HG03103 (cell line): Measurements from ENCODE around the gene KRTAP4-3.
"Not testable (repeated sequence)": the region's sequence is repeated elsewhere in the genome, so short reads cannot be mapped to it uniquely, and the experiment has no call there.

Experiments
- ATAC-seq: cut with Tn5 transposase; IDR thresholded peaks from one replicate; pipeline ENCODE4 v1.9.1; 2021; ENCODE audit warnings: low read depth; ENCODE audit not compliant: unreplicated experiment

The KRTAP4-3 gene

DNA sequence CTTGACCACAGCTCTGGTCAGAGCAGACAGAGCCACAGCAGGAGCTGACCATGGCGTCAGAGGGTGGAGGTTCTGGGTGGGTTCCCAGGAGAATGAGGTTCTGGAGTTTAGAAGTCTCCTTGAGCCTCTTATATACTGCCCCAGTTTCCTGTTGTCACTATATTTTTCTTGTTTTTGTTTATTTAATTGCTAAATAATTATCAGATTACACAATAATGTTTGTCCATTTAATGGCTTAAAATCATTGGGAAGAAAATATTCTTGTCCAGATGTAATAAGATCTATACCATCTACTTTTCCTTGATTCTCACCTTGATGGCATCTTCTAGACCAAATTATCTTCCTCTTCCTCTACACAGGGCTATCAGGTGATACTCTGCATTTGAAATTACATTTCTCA, at the start of gene KRTAP4-3:
TSS of gene KRTAP4-3 (minus strand) at position 101 of the 400 bp plus-strand sequence. CDS start at position 52, 49 bp downstream.
- no peak for ATAC-seq

DNA sequence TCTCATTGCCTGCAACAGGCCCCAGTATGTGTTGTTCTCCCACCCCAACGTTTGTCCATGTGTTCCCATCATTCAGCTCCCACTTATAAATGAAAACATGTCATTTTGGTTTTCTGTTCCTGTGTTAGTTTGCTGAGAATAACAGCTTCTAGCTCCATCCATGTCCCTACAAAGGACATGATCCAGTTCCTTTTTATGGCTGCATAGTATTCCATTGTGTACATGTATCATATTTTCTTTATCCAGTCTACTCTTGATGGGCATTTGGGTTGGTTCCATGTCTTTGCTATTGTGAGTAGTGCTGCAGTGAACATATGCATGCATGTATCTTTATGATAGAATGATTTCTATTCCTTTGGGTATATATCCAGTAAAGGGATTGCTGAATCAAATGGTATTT, 47.7 kb upstream of the KRTAP4-3 start:
- no peak for ATAC-seq

DNA sequence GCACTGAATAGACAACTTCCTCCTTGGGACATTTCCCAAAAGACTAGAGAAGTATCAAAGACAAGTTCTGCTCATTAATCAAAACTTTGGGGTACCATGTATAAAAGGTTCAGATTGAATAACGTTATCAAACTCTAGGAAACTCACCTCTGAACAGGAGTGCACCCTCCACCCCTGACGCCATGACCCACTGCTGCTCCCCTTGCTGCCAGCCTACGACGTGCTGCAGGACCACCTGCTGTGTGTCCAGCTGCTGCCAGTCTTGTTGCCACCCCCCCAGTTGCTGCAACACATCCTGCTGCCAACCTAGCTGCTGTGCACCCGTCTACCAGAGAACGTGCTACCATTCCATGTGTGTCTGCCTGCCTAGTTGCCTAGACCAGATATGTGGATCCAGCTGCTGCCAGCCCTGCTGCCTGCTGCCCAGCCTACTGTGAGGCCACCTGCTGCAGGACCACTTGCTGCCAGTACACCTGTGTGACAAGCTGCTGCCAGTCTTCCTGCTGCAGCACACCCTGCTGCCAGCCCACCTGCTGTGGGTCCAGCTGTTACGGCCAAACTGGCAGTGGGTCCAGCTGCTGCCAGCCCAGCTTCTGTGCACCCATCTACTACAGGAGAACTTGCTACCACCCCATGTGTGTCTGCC, 44.6 kb upstream of the KRTAP4-3 start:
- no peak for ATAC-seq

DNA sequence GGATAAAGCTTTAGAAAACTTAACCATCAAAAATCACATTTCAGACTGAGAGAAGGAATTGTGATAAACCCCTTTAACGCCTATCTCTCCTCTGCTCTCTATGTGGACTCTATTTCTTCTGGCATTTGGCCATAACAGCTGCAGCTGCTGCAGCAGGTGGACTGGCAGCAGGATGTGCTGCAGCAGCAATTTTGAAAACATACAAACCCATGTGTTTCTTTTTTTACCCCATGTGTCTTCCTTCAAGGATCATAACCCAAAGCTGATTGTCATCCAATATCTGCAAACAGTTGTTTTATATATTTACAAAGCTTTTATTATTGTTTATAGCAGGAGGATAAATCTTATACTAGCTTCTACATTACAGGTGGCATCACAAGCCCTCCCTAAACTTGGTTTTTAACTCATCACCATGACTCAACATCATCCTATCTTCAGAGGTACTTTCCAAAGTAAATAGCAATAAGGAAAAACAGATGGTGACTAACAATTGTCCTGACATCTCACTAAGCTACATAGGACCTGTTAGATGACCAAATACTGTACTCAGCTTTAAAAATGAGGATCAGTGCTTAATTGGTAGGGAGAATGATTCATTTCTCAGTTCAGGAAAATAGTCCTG, 43.9 kb upstream of the KRTAP4-3 start:
- no peak for ATAC-seq

DNA sequence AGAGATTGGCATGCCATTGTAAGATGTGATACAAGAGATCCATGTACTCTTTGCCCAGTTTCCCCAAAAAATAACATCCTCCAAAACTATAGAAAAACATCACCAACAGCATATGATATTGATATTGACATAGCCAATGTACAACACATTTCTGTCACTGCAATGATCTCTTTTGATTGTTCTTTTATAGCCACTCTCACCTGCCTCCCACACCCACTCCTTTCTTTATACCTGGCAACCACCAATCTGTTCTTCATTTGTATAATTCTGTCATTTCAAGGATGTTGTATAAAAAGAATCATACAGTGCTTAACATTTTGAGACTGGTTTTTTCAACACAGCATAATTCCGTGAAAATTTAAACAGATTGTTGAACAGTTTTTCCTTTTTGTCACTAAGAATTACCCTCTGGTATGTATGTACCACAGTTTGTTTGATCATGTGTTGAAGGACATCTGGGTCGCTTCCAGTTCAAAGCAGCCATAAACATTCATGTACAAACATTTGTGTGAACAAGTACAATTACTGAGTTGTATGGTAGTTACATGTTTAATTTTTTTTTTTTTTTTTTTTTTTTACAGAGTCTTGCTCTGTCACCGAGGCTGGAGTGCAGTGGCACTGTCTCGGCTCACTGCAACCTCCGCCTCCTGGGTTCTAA, 31.5 kb upstream of the KRTAP4-3 start:
- no peak for ATAC-seq

DNA sequence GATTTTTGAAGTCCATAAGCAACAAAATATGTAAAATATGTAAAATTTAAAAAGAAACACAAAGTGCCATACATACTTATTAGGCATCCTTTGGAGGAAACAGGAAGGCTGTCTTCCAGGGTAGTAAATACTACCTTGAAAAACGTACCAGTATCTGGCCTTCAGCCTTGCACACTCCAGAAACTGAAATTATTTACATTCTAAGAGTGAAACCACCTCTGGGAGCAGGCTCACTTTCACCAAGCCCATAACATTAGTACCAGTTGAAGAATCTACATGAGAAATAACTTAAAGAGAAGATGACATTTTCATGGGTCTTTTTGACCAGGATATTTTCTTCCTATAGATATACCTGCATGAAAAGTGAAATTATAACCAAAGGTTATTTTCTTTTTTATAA, 28.0 kb upstream of the KRTAP4-3 start:
- no peak for ATAC-seq

DNA sequence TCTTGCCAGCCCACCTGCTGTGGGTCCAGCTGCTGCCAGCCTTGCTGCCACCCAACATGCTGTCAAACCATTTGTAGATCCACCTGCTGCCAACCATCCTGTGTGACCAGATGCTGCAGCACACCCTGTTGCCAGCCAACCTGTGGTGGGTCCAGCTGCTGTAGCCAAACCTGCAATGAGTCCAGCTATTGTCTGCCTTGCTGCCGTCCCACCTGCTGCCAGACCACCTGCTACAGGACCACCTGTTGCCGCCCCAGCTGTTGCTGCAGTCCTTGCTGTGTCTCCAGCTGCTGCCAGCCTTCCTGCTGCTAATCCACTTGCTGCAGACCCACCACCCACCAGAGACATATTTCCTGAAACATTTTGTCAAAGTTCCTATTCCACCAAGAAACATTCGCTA, 22.3 kb upstream of the KRTAP4-3 start:
- no peak for ATAC-seq

DNA sequence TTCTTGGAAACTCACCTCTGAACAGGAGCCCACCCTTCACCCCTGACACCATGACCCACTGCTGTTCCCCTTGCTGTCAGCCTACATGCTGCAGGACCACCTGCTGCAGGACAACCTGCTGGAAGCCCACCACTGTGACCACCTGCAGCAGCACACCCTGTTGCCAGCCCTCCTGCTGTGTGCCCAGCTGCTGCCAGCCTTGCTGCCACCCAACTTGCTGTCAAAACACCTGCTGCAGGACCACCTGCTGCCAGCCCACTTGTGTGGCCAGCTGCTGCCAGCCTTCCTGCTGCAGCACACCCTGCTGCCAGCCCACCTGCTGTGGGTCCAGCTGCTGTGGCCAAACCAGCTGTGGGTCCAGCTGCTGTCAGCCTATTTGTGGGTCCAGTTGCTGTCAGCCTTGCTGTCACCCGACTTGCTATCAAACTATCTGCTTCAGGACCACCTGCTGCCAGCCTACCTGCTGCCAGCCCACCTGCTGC, 21.9 kb upstream of the KRTAP4-3 start, which contains the start of gene KRTAP9-1:
TSS of gene KRTAP9-1 (plus strand) at position 51 of the 482 bp plus-strand sequence. CDS start at position 51, 0 bp downstream.
- not testable (repeated sequence) for ATAC-seq

DNA sequence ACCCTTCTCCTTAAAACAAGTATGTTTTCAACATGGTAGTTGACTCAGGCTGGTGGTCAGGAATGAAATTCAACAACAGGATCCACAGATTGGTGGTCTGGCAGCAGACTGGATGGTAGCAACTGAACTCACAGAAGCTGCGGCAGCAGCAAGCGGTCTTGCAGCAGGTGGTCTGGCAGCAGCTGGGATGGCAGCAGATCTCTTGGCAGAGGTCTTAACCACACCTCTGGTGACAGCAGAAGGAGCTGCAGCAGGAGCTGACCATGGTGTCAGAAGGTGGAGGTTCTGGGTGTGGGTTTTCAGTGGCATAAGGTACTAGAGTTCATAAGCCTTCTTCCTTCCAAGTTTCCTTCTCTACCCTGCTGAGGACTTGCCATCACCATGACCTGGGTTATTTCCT, 18.9 kb upstream of the KRTAP4-3 start:
- ATAC-seq, result no peak

DNA sequence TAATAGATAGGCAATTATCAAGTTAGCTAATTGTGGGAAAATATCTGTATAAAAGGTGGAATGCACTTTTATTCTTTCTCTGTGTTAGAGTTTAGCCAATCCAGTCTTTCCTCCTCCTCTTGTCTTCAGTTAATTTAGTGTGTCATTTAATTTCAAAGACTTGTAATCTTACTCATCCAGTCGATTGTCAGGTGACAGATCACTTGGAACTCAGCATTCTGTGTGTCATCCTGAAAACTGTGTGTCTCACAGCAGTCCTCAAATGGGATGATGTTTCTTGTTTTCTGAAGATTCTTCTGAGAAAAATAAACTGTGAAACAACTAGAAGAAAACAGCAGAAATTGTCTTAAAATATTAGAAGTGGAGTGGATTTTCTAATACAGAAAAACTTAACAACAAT, 17.0 kb upstream of the KRTAP4-3 start:
- no peak for ATAC-seq

DNA sequence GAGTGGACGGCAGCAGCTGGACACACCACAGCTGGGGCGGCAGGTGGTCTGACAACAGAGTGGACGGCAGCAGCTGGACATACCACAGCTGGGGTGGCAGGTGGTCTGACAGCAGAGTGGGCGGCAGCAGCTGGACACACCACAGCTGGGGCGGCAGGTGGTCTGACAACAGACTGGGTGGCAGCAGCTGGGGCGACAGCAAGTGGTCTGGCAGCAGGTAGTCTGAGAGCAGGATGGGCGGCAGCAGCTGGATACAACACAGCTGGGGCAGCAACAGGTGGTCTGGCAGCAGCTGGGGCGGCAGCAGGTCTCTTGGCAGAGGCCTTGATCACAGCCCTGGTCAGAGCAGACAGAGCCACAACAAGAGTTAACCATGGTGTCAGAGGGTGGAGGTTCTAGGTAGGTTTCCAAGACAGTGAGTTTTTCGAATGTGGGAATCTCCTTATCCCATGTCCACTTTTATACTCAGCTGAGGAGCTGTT, 16.5 kb upstream of the KRTAP4-3 start, which contains the start of gene KRTAP4-1:
TSS of gene KRTAP4-1 (minus strand) at position 432 of the 482 bp plus-strand sequence. CDS start at position 375, 57 bp downstream.
- ATAC-seq, result no peak

DNA sequence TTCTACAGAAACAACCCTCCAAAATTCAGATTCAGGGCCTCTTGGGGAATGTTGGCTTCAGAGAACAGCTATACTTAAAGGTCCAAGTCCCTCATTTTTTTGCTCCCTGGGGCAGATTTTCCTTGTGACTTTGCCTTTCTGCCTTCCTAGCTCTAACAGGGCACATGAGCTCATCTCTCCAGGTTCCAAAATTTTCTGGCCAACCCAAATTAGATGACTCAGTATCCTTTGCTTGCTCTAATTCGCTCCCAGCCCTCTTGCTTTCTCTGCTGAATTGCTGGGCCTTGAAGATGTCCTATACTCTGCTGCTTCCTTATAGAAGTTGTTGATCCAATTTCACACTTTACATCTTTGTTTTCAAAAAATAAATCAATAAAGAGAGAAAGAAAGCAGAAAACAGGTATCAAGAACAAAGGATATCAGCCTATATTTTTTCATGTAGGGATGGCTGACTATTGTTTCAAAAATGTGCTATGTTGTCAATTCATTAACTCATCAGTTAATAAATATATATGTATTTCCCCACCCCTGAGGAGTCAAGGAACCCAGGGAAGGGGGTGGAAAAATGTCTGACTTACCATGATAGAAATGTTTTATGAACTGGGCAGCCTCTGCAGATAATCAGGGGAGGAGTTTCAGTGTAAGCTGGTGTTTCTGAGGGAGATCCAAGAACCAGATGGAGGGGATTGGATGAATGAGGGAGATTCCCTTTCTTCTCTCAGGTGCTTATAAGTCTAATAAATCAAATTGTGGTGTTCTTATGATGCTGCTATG, 11.0 kb upstream of the KRTAP4-3 start:
- no peak for ATAC-seq

DNA sequence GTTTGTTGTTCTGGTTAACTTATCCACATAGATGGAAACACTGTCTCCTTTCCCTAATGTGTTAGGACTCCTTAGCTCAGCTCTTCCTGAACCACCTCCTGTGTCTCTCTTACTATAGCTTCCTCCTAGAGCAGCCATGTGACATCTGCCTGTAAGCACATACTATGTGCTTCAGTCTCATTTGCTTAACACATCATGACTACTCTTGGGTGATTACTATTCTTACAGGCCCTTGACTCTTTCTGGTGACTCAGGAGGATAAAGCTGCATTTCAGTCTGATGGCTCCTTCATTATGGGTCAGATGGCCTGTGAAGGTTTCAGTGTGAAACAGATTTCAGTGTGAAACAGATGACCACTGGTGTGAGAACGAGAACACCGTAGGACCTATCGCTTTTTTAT, 10.3 kb upstream of the KRTAP4-3 start:
- no peak for ATAC-seq

DNA sequence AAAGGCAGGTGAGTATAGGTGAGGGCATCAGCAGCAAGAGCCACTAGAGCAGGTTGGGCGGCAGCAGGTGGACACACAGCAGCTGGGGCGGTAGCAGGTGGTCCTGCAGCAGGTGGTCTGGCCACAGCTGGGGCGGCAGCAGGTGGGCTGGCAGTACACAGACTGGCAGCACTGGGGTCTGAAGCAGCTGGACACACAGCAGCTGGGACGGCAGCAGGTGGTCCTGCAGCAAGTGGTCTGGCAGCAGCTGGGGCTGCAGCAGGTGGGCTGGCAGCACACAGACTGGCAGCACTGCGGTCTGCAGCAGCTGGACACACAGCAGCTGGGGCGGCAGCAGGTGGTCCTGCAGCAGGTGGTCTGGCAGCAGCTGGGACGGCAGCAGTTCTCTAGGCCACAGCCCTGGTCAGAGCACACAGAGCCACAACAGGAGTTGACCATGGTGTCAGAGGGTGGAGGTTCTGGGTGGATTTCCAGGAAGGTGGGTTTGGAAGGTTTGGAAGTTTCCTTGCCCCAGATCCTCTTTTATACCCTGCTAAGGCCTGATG, 9.8 kb upstream of the KRTAP4-3 start, which contains the start of gene KRTAP4-2:
TSS of gene KRTAP4-2 (minus strand) at position 495 of the 545 bp plus-strand sequence. CDS start at position 438, 57 bp downstream.
- no peak for ATAC-seq

DNA sequence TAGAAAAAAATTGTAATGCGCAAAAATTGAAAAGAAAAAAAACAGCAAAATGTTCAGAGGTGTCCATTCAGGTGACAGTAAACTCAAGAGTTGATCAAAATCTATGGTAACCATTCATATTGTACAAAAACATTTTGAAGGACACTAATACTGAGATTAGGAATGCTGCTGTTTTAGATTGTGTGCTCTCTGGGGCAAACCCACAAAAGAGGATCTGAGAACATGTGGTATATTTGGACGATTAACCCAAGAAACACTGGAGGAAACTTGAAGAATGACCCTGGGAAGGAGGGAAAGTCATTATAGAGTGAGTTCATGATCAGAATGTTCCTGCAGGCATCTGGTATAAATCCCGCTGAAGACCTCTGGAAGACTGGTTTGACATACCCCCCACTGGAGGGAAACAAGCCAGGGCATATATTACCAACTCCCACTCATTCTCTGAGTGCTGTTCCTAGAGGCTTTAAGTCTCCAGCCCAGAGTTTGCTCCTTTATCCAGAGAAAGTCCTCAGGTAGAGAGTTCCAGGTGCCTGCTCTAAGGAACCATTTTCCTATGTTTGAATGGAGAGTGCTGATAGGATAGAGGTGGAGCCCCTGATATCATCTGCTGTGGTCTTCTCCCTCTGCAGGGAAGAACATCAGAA, 8.8 kb upstream of the KRTAP4-3 start:
- ATAC-seq, result no peak

DNA sequence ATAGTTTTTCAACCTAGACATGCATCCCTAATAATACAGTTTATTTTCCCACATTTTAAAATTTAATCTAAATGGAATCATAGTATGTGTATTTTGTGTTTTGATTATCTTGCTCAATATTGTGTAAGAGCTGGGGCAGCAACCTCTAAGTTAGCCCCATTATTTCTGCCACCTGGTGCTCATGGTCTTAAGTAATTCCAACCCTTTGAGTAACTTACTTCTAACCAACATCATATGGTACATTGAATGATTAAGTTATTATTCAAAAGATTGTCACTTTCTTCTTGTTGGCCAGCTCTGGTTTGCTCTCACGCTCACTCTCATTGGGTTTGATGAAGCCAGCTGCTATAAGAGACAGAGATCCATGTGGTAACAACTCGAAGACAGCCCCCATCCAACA, 3.9 kb upstream of the KRTAP4-3 start:
- no peak for ATAC-seq

DNA sequence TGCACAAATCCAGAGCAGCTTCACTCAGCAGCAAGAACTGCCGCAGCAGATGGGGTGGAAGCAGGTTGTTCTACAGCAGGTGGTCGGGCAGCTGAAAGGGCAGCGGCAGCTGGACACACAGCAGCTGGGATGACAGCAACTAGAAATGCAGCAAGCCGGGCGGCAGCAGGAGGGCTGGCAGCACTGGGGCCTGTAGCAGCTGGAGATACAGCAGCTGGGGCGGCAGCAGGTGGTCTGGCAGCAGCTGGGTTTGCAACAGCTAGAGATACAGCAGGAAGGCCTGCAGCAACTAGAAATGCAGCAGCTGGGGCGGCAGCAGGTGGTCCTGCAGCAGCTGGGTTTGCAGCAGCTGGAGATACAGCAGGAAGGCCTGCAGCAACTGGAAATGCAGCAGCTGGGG, 460 bp downstream of the KRTAP4-3 start:
- no peak for ATAC-seq

DNA sequence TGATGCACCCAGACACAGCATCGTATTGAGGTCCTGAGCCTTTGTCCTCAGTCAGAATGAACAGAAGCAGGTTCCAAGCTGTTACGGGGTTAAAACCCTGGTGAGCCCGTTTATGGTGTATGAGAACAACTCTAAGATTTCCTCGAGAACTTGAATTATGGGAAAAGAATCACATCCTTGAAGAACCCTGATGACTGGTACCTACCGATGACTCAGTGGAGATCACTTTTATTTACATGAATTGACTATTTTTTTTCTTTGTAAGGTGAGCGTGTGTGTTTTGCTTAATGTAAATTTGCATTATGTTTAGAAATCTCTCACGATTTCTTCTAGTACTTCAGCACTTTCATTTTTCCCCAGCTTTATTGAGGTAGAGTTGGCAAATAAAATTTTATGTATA, 4.2 kb downstream of the KRTAP4-3 start:
- ATAC-seq, result no peak

DNA sequence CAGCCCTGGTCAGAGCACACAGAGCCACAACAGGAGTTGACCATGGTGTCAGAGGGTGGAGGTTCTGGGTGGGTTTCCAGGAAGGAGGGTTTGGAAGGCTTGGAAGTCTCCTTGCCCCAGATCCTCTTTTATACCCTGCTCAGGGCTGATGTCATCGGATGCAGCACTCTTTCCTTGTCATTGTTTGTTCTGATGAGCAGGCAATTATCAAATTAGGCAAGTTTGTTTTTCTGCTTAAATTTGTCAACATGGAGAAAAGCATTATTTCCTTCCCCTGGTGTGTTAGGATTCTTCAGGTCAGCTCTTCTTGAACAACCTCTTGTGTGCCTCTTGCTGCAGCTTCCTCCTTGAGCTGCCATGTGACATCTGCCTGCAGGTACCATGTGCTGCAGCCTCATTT, 7.4 kb downstream of the KRTAP4-3 start, which contains the start of gene KRTAP4-4:
TSS of gene KRTAP4-4 (minus strand) at position 101 of the 400 bp plus-strand sequence. CDS start at position 44, 57 bp downstream.
- ATAC-seq, result no peak

DNA sequence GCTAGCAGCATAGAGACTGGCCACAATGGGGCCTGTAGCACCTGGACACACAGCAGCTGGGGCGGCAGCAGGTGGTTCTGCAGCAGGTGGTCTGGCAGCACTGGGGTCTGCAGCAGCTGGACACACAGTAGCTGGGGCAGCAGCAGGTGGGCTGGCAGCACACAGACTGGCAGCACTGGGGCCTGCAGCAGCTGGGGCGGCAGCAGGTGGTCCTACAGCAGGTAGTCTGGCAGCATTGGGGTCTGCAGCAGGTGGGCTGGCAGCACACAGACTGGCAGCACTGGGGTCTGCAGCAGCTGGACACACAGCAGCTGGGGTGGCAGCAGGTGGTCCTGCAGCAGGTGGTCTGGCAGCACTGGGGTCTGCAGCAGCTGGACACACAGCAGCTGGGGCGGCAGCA, 7.8 kb downstream of the KRTAP4-3 start:
- ATAC-seq, result not testable (repeated sequence)
